ENCODE measurements around the gene RTP3.
"Not testable (repeated sequence)": the region's sequence is repeated elsewhere in the genome, so short reads cannot be mapped to it uniquely, and the experiment has no call there.

The RTP3 gene

DNA sequence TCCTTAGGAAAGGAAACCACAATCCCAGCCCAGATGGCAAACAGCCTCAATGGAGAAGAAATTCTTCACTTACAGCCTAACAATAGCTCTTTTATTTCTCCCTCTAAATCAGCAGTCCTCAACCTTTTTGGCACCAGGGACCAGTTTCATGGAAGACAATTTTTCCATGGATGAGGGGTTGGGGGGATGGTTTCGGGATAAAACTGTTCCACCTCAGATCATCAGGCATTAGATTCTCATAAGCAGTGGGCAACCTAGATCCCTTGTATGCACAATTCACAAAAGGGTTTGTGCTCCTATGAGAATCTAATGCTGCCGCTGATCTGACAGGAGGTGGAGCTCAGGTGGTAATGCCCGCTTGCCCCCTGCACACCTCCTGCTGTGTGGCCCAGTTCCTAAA is 50.8 kb downstream of the RTP3 start:
- DNase-seq, result not testable (repeated sequence)

DNA sequence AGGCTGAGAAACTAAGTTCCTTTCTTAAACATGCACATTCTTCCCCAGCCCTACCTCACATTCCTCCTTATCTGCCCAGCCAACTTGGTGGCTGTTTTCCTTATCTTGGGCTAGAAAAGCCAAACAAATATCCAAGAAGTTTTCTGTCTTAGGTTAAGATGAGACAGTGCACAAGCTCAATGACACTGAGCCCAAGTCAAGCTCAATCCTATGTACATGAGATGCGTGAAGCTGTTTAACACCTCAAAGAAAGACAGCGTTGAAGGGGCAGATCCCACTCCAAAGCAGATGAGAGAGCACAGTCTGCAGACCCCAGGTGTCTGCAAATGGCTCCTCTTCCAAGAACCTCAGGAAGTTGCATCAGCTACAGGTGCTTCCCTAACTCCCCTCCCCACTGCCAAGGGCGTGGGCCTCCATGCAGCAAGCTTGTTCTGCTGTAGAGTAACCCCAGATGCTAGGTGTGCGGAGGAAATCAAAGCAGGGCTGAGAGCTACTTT is 51.7 kb downstream of the RTP3 start:
- no peak for DNase-seq

DNA sequence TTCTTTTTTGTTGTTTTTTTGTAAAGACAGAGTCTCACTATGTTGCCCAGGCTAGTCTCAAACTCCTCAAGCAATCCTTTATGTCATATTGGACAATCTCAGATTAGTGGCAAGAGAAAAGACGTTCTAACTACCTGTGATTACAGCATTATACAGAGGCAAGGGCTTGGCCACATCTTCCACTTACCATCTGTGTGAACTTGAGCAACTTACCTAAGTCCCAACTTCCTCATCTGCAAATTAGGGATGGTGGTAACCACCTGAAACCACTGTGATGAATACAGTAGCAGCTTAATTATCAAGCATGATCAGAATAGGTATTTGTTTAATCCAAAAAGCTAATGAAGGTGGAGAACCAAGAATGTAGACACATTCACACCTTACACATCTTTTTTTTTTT is 52.2 kb downstream of the RTP3 start:
- no peak for DNase-seq

Data from activated naive CD4-positive, alpha-beta T cell (primary cell).